T1000 (cell line): ENCODE measurements around the gene FASTK.

Source experiments
- DNase-seq: peaks from one replicate; lab custom pipeline; 2025; ENCODE audit warnings: mixed read lengths; lab: John Stamatoyannopoulos, UW

FASTK gene

DNA sequence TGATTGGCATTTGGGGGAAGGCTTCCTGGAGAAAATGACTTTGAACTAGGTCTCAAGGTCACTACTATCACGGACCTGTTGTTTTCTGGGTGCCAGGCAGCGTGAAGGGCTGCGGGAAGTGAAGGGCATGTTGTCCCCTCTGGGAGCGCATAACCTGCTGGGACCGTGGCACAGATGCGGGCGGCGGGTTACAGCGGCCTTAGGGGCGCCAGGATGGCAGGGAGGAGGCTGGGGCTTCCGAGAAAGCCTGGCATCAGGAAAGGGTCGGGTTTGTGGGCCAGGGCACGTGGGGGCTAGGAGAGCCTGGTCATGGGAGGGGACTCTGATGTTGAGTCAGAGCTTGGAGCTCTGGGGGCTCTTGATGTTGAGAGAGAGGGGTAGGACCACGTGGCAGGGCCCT is 15.1 kb downstream of the FASTK start:
- DNase-seq: no peak

DNA sequence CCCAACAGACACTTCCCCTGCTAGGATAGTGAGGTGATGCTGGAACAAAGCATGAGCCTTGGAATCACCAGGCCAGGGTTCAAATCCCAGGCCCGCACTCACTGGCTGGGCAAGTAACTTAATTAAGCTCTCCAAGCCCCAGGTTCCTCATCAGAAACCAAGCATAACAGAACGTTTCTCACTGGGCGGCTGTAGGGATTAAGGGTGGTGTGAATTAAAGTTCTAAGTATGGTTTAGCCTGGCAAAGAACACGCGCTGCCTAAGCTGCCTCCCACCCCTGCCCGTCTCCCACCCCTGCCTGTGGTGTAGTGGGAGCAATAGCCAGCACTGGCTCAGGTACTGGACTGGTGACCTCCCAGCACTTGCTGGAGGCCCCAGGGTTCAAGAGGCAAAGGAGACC is 15.6 kb downstream of the FASTK start:
- no peak for DNase-seq

- no peak for DNase-seq
These were observed 16.2 kb downstream of the FASTK start for GRCh38 chr7:151064454-151064853.

DNA sequence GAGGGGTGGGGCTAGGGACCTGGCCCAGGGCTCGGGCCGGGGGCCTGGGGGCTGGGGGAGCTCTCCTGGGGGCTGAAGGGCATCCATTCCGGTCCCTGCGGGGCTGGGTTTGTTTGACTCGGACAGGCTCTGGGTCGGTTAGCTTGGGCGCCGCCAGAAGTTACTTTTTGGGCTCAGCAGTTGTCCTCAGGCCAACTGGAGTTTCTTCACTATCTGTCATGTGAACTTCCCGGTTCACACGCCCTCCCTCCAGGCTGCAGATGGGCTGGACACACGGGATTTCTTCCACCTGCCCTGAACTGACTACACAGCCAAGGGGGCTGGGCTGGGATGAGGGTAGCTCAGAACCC is 17.4 kb downstream of the FASTK start:
- DNase-seq: peak; percentile 29

GRCh38 chr7:151062399-151063211 is 18.0 kb downstream of the FASTK start:
- peak; percentile 34 for DNase-seq

- no peak for DNase-seq
These were observed 18.6 kb downstream of the FASTK start for GRCh38 chr7:151062111-151062398.

DNA sequence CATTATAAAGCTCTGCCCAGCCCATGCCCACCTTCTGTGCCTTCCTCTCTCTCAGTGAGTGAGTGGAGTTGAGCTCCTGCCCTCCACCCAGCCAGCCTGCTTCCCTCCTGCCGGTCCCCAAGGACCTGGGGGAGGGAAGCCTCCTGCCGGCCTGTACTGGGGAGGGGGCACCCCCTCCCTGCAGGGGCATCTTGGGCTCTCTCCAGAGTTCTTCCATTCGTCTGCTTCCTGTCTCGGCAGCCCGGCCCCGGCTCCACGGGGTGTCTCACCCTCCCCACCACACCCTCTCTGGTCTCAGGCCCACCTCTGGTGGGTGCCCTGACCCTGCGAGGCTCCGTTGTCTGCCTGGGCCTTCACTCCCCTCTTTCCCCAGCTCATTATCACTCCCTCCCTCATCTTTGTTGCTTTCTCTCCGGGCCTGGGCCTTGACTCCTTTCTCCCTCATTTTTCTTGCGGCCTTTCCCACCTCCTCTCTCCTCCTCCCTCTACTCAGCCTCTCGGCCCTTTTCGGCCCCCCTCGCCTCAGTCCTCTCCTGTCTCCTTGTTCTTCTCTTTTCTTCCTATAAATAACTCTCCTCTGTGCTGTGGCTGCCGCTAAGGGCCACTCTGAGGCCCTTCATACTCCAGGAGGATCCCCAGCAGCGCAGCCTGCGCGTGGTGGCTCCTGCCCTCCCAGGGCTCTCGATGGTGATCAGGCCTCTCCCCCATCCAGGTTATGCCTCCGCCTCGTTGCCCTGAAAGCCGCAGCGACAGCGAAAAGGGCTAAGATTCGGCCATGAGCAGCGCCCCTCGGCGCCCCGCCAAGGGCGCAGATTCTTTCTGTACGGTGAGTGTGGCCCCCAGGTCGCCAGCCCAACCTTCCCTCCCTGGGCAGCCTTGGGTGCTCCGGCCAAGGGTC is 19.1 kb downstream of the FASTK start:
- DNase-seq: no peak

GRCh38 chr7:151060416-151061212 is 20.0 kb downstream of the FASTK start:
- no peak for DNase-seq

DNA sequence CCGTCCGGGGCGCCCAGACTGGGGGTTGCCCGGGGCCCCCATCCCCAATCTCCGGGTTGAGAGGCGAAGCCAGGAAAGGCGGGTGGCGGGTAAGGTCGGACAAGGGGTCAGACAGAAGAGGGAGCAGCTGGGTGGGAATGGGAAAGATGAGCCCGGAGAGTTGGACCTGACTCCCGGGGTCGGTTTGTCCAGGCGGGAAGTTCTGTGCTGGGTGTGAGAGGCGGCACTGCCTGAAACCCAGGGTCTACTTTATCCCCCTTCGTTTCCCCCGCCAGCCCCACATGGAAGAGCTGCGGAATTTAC is 20.5 kb downstream of the FASTK start:
- no peak for DNase-seq

DNA sequence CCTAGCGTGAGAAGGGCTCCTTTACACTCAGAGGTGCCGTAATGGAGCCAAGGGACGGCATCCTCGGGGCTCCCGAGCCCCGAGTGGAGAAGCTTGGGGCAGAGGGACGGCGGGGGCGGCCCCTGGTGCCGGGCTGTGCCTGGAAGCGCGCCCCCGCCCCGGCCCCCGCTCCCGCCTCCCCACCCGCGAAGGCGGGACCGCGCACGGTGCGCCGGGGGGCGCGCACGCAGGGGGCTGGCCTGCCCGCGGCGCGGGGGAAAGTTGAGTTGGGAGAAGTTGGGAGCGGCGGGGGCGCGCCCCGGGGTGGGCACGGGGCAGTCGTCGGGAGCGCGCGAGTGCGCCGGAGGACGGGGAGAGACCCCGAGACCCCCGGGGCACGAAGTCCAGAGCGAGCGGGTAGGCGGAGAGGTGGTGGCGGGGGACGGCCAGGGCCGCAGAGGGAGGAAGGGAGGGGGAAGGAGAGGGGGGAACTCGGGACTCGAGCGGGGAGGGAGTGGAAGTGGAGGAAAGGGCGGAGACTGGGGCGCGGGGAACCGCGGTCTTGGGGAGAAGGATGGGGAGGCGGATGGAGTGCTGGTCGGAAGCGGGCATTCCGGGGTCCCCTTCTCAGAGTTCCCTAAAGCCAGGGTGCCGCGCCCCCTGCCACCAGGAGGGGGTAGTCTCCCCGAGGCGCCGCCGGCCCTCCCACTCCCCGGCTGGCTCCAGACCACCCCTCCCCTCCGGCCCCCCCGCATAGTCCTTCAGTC is 21.1 kb downstream of the FASTK start, which contains the start of gene SLC4A2:
Gene SLC4A2, plus strand, starts transcription at position 223 of the 746 bp plus-strand sequence. CDS start 2,399 bp downstream, outside the sequence.
- DNase-seq: peak; percentile 66

DNA sequence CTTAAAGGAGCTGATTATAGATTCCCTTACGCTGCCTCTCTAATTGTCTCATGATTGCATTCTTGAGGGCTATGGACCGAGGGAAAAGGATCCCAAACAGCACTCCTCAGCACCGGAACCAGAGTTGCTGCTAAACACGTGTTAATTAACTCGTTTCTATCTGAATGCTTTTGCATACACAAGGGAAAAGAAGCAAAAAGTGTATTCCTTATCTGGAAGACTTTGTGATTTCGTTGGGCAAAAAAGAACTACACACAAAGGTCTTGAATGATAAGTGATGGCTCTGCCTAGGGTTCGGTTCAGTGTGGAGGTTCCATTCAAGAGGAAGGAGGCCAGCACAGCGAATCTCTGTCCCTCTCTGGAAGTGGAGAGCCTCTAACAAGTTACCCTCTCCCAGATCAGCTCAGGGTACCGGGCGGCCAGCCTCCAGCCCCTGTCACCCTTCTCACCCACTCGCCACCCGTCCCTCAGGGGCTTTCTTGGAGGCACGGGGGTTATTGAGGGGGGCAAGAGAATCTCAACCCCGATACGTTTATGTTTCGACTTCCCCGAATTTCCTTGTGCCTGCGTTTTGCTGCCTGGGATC is 21.7 kb downstream of the FASTK start:
- no peak for DNase-seq

DNA sequence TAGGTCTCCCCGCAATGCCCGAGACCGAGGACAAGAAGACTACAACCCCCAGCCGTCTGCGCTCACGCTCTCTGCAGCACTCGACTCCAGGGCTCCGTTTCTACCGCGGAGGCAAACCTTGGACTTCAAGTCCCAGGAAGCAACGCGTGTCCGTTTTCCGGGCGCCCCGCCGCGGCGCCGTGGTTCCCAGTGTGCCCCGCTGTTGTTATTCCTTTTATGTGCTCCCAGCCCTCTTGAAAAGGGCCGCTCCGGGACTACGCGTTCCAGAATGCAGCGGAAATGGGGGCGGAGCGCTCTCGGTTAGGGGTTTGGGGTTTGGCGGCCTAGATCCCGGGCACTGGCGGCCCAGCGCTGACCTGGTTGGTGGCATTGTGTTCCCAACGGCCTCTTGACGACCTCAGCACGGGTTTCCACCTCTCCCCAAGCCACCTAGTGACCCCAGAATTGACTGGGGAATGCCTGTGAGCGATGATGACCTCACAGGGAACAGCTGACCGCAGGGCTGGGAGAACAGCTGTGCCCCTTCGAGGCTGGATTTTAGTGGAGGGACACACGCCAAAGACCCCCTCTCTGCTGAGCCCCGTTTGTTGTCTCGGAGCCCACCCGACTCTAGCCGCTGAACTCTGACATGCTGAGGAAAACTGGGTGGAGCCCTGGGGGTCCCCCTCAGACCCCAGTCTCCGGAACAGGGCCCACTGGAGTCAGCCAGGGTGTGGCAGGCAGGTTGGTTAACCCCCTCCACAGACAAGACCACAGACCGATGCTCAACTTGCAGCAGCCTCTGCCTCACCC is 22.4 kb downstream of the FASTK start:
- peak; percentile 95 for DNase-seq

- no peak for DNase-seq
These were observed 23.1 kb downstream of the FASTK start, which contains the start of gene CDK5 for GRCh38 chr7:151057506-151057988. Gene CDK5 (minus strand): TSS chr7:151057897. CDS start chr7:151057848, 49 bp downstream.

DNA sequence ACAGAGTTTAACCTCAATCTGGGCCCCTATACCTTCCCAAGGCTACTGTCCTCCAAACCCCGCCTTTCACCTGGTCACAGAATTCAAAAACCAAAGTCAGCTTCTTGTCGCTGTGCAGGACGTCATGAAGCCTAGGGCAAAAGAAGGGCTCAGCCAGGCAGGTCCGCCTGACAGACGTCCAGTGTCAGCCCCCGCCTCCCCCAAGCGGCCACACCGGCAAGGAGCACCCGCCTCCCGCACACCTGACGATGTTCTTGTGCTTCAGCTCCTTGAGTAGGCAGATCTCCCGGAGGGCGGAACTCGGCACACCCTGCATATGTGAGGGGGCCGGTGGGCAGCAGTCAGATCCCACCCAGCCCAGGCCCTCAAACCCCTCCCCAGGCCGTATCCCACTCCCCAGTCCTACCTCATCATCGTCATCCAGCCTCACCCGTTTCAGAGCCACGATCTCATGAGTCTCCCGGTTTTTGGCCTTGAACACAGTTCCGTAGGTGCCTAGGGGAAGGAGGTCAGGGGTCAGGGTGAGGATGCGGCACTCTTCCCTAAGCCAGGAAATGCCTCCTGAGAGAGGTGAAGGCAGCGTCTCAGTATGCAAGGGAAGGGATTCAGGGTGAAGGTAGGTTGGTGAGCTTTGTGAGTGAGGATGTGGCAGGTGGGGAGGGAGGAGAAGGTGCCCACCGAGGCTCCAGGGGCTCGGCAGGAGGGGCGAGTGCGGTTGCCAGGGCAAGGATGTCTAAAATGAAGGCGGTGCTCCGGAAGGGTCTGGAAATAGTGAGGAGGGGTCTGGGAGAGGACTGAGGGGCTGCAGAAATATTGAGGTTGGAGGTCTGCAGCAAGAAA is 23.7 kb downstream of the FASTK start:
- no peak for DNase-seq

GRCh38 chr7:151056283-151056665 is 24.3 kb downstream of the FASTK start:
- DNase-seq: no peak

DNA sequence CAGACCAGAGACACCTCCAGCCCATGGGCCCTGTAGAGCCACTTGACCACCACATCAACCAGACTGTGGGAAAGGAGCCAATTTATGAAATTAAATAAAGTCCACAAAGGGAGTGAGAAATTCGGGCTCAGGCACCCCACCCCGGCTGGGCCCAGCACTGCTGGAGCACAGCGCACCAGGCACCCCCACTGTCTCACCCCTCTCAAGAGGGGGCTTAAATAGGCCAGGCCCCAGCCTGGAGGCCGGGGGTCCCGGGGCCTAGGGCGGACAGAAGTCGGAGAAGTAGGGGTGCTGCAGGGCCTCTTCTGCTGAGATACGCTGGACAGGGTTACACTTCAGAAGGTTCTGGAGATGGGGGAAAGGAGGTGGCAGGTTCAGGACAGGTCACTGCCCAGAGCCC is 26.9 kb downstream of the FASTK start:
- no peak for DNase-seq

DNA sequence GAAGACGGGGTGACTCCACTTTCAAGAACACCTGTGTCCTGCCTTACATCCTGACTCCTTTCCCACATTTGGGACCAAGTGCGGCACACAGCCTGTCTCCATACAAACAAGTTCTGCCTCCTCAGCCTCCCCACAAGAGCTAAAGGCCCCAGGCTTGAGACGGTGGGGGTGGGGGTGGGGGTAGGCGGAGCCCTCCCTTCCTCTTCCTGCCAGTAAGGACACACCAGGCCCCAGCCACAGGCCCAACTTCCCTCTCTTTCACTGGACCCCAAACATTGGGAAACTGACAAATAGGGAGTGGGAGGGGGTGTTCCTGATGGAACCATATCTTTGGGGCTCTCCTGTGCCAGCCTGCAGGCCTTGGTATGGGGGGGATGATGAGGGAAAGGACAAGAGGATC is 27.5 kb downstream of the FASTK start:
- DNase-seq: no peak

GRCh38 chr7:151051108-151051507 is 29.5 kb downstream of the FASTK start:
- DNase-seq: no peak

GRCh38 chr7:151048911-151049463 is 31.6 kb downstream of the FASTK start:
- DNase-seq: no peak
